ENCODE results near the gene HIF1A.

- TF ChIP-seq, protein P1, sequence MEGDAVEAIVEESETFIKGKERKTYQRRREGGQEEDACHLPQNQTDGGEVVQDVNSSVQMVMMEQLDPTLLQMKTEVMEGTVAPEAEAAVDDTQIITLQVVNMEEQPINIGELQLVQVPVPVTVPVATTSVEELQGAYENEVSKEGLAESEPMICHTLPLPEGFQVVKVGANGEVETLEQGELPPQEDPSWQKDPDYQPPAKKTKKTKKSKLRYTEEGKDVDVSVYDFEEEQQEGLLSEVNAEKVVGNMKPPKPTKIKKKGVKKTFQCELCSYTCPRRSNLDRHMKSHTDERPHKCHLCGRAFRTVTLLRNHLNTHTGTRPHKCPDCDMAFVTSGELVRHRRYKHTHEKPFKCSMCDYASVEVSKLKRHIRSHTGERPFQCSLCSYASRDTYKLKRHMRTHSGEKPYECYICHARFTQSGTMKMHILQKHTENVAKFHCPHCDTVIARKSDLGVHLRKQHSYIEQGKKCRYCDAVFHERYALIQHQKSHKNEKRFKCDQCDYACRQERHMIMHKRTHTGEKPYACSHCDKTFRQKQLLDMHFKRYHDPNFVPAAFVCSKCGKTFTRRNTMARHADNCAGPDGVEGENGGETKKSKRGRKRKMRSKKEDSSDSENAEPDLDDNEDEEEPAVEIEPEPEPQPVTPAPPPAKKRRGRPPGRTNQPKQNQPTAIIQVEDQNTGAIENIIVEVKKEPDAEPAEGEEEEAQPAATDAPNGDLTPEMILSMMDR (IDR thresholded peaks at IDR 0.05) = no peak
- TF ChIP-seq ZFX (IDR thresholded peaks at IDR 0.05; ENCODE audit: borderline replicate concordance) = no peak
Measured at GRCh38 chr14:61769893-61770292, 74.6 kb downstream of the HIF1A start.

Measured in 22Rv1 (cell line).